GM12891 (cell line): Measurements from ENCODE around the gene MOB3A.

ENCODE experiments used
- DNase-seq: peaks from one replicate; pipeline ENCODE4 v3.0.0; 2011; ENCODE audit warnings: low spot score; ENCODE audit not compliant: insufficient read length
- FAIRE-seq: peaks from 2 replicates; lab custom pipeline; 2011; peaks lifted over from hg19 to GRCh38; lab: Jason Lieb, UNC
- PAX5 ChIP-seq: IDR thresholded peaks from 2 replicates; pipeline ENCODE4 v1.6.1; 2011; ENCODE audit warnings: low read length, moderate library complexity, mild to moderate bottlenecking; ENCODE audit not compliant: insufficient read depth, severe bottlenecking
- POLR2A ChIP-seq: IDR thresholded peaks from 2 replicates; pipeline ENCODE4 v1.6.1; 2011; ENCODE audit warnings: low read depth, low read length, control low read depth
- POLR2AphosphoS5 ChIP-seq: IDR thresholded peaks from 2 replicates; pipeline ENCODE4 v1.6.1; 2011; ENCODE audit warnings: low read depth, low read length, control low read depth
- POU2F2 ChIP-seq: IDR thresholded peaks from 2 replicates; pipeline ENCODE4 v1.6.1; 2011; ENCODE audit warnings: low read depth, mild to moderate bottlenecking, control low read depth, low read length, moderate library complexity
- SPI1 ChIP-seq: IDR thresholded peaks from 2 replicates; pipeline ENCODE4 v1.6.1; 2011; ENCODE audit warnings: low read depth, low read length, control low read depth
- TAF1 ChIP-seq: IDR thresholded peaks from 2 replicates; pipeline ENCODE4 v1.6.1; 2011; ENCODE audit warnings: low read depth, low read length, control low read depth

MOB3A gene

GRCh38 chr19:2113439-2114211 is 17.5 kb upstream of the MOB3A start:
- no peak for DNase-seq
- TF ChIP-seq TAF1 (no peak), POLR2AphosphoS5 (no peak), POLR2A (no peak), POU2F2 (no peak), SPI1 (no peak), PAX5 (no peak)
- no peak for FAIRE-seq

GRCh38 chr19:2112516-2113320 is 16.6 kb upstream of the MOB3A start:
- no peak for TF ChIP-seq PAX5
- TF ChIP-seq POU2F2 = no peak
- TF ChIP-seq TAF1 = no peak
- no peak for TF ChIP-seq SPI1
- TF ChIP-seq POLR2AphosphoS5 = no peak
- TF ChIP-seq POLR2A = no peak
- FAIRE-seq (no peak), DNase-seq (no peak)

- no peak for TF ChIP-seq POU2F2
- no peak for TF ChIP-seq PAX5
- FAIRE-seq (no peak), DNase-seq (no peak)
Observed at GRCh38 chr19:2111886-2112285, 15.8 kb upstream of the MOB3A start.

GRCh38 chr19:2111425-2111824 is 15.3 kb upstream of the MOB3A start:
- no peak for FAIRE-seq

GRCh38 chr19:2110822-2111221 is 14.7 kb upstream of the MOB3A start:
- FAIRE-seq (no peak), DNase-seq (no peak)
- TF ChIP-seq POLR2A (no peak), SPI1 (no peak)

More at GRCh38 chr19:2111425-2111824, 15.3 kb upstream of the MOB3A start:
- no peak for TF ChIP-seq POU2F2
- TF ChIP-seq SPI1 = no peak
- no peak for TF ChIP-seq POLR2A
- no peak for TF ChIP-seq POLR2AphosphoS5
- TF ChIP-seq TAF1 = no peak
- no peak for TF ChIP-seq PAX5
- DNase-seq = no peak

- no peak for FAIRE-seq
Observed at GRCh38 chr19:2109046-2109864, 13.1 kb upstream of the MOB3A start.

DNA sequence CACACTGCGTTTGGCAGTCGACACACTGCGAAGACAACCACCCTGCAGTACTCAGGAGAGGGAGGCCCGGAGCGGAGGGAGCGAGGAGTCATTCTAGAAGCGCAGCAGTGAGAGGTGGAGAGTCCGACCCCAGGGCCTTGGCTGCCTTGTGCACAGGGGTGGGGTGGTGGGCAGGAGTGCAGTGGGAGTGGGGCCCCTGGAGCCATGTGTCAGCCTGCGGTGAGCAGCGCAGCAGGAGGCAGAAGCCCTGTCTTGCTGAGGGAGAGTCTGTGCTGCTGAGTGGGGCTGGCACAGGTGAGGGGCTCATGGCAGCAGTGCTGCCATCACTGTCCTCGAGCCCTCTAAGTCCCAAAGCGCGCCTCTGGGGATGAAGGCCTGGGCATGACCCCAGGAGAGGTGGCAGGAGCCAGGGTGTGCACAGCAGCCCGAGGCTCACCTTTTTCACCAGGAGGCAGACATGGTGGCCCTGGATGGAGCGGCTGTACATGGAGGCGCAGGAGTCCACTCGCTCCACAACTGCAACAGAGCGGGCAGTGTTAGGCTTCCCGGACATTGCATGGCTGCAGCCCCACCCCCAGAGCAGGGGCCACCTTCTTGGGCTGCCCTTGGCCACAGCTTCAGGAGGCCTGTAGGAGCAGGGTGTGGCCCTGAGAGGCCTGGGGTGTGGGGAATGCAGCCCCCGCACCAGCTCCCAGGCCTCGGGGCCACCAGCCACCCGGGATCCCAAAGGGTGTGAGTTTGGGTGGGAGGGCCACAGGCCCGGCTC is 12.3 kb upstream of the MOB3A start:
- no peak for FAIRE-seq
- TF ChIP-seq TAF1 = no peak
- no peak for TF ChIP-seq POLR2AphosphoS5
- TF ChIP-seq POLR2A = no peak
- no peak for TF ChIP-seq PAX5
- no peak for TF ChIP-seq SPI1
- DNase-seq = no peak

More at GRCh38 chr19:2109046-2109864, 13.1 kb upstream of the MOB3A start:
- TF ChIP-seq POLR2A (no peak), TAF1 (no peak), PAX5 (no peak), POLR2AphosphoS5 (no peak), POU2F2 (no peak), SPI1 (no peak)
- no peak for DNase-seq

- no peak for DNase-seq
- FAIRE-seq = no peak
- TF ChIP-seq POU2F2 = no peak
- TF ChIP-seq POLR2A = no peak
- TF ChIP-seq TAF1 = no peak
- TF ChIP-seq PAX5 = no peak
- TF ChIP-seq SPI1 = no peak
- TF ChIP-seq POLR2AphosphoS5 = no peak
Observed at GRCh38 chr19:2103045-2103707, 7.0 kb upstream of the MOB3A start.

DNA sequence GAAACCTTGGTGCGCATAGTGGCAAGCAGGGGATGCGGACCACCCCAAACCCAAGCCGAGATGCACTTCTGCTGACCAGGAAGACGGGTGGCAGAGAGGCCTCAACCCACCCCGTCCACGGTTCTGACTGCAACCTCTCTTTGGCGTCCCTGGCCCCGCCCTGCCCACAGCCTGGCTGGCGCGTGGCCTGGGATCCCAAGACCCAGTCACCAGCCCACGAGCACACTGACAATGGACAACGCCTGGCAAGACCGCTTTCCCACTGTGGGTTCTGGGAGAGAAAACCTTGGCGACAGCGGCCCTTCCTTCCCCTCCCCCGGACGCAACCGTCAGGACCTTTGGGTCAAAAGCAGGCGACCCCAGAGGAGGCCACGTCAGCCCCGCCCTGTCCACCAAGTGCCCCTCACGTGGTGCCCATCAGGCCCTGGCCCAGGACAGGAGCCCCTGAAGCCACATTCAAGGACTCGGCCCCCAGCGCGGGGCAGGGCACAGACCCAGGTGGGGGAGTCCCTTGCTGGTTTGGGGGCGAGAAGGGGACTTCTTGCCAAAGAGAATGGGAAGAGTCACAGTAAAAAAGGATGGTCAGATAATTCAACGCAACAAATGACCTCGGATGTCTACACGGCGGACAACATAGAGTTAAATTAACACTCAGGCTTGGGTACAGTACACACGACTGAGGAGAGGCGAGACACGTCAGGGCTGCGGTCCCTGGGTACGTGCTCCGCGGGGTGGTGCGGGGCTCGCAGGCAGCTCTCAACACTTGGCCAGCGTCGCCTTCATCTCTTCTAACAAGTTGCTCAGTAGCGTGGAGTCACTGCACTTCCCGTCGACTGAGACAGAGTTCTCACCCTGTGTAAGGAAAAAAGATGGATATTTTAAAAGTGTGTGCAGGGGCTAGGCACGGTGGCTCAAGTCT is 5.5 kb upstream of the MOB3A start:
- TF ChIP-seq PAX5 (no peak), SPI1 (no peak), POLR2A (no peak), POLR2AphosphoS5 (no peak), POU2F2 (no peak), TAF1 (no peak)
- FAIRE-seq (no peak), DNase-seq (no peak)
